OCI-M1 (cell line): Measurements from ENCODE around the gene CPA4.

Source experiments
- DNase-seq: peaks from one replicate; lab custom pipeline; 2025; lab: John Stamatoyannopoulos, UW

Gene CPA4

DNA sequence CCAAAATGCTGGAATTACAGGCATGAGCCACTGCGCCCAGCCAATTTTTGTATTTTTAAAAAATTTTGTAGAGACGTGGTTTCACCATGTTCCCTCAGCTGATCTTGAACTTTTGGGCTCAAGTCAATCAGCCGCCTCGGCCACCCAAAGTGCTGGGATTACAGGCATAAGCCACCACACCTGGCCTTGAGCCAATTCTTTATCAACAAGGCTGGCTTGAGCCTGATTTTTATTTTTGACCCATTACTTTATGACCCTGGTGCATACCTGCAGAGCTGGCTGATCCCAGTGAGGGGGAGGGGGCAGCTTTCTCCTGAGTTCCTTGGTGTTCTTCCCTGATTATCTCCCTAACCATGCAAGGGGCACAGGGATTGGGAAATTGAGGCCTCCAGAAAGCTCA is 71.5 kb downstream of the CPA4 start:
- DNase-seq: no peak

DNA sequence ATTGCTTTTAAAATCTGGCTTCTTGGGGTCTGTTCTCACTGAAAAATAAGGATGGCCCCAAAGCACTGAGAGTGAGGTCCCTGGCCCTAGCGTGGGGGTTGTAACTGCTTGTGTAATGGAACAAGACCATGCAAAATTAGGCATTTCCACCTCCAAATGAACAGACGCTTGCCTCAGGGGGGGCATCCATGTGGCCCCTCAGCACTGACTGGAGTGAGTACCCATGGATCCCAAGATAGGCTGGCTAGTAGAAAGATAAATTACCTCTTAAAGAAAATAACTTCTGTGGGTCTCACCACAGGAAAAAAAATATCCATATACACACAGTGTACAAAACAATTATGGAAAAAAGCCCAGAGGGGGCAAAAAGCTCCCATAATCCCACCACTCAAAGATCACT is 72.1 kb downstream of the CPA4 start:
- DNase-seq: no peak

DNA sequence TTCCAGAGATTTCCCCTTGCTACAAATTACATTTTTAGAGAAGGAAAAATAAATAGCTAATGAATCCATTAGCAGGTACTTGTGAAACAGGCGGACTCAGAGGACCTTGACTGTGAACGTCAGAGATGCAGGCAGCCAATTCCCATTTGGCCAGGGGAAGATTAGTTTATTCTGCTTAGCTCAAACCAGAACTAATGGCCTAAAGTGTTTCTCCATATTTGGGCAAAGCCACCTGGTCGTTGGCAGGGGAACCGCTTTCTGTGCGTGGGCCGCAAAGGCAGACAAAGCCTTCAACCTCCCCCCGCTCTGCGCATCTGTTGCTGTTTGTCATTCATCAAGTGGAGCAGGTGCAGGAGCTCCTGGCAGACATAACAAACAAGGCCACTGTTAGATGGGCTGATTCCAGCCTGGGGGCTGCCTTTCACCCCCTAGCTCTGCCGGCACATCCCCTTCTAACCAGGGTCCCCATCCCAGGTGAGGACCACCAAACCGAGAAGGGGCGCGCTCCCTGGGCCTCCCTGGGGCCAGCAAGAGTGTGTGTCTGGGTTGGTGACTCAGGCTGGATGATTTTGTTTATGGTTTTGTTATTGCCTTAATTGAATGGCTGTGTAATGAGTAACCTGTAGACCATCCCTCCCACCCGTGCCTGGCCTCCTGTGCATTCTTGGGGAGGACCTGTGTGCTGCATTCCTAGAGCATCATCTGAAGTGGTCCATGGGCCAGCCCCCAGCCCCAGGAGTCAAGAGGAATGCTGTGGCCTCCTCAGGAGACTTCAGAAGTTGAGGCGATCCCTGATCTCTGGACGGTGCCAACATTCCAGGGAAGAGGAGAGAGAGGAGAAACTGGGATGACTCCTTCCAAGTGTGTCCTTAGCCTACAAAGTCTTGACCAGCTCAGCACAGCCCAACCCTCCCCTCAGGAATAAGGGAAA is 72.8 kb downstream of the CPA4 start:
- DNase-seq: no peak

DNA sequence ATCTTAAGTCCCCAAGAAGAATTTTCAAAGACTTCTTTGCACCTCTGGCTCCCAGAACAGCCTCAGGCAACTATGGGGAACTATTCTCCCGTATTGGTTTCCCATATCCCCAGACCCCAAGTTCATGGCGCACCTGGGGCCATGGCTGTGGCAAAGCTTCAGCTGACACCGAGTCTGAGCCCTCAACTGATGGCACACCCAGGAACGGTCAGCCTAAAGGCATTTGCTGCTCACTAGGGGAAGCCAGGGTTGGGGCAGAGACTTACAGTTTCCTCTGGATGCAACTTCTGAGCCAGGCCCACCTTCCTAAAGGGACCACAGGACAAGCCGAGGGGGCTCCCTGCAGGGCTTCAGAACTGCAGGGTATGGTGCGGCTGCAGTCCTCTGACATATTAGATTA is 73.6 kb downstream of the CPA4 start:
- no peak for DNase-seq

DNA sequence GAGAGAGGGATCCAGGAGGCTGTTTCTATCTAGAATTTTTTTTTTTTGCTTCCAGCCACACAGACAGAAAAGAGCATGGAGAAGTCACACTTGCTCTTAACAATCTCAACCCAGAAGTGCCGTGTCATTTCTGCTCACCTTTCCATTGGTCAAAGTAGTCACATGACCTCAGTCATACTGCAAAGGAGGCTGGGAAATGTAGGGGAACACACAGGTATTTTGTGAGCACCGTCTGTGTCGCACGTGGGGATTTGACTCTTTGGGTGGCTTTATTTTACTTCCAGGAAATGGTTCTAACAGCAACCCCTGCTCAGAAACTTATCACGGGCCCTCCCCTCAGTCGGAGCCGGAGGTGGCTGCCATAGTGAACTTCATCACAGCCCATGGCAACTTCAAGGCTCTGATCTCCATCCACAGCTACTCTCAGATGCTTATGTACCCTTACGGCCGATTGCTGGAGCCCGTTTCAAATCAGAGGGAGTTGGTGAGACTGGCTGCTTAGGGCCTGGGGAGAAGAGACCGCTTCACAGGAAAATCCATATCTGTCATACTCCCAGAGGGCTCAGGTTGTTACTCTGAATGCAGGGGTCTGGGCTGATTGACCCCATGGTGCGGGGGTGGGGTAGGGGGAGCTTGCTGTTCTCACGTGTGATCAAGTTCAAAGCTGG is 74.3 kb downstream of the CPA4 start:
- no peak for DNase-seq

DNA sequence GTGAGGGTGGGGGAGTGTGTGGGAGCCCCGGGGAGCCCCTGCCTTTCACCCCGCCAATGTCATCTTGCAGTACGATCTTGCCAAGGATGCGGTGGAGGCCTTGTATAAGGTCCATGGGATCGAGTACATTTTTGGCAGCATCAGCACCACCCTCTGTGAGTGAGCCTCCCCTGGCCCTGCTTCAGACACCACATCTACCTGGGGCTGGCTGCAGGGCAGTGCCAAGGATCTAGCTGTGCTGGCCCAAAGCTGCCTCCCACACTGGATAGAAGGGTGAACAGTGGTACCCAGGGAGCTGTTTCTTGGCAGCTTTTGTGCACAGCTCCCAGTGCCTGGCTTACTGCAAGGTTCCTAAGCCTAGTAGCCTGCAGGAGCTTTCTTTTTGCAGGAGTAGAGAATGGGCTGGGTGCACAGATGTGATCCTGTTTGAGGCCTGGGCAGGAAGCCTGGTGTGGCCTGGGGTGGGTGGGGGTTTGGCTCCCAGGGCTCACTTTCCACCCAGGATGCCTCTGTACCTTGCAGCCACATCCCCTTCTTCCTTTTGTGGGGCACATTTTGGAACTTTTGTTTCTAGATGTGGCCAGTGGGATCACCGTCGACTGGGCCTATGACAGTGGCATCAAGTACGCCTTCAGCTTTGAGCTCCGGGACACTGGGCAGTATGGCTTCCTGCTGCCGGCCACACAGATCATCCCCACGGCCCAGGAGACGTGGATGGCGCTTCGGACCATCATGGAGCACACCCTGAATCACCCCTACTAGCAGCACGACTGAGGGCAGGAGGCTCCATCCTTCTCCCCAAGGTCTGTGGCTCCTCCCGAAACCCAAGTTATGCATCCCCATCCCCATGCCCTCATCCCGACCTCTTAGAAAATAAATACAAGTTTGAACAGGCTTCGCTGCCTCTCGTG is 75.1 kb downstream of the CPA4 start:
- no peak for DNase-seq

DNA sequence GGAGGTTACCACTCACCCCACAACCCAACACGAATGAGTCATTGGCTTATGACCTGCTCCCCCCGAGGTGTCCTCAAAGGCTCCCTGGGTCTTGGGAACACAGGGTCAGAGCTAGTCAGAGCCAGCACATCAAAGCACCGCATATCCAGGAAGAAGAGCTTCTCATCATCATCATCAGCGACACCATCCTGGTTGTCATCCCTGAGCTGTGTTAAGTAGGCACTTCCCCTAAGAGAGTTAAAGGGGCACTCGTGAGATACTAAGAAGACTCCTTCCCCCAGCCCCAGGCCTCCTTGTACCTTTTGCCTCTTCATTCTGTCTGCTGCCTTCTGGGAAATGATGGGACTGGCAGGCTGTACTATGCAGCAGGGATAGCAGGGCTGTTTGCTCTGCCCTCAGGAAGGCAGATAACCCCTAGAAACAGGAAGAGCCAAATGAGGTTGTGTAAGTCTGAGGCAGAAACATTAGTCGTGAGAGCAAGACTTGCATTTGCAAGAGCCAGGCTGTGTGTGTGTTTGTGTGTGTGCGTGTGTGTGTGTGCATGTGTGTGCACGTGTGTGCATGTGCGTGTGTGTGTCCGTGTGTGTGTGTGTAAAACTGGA is 76.2 kb downstream of the CPA4 start:
- DNase-seq: peak; percentile 53

DNA sequence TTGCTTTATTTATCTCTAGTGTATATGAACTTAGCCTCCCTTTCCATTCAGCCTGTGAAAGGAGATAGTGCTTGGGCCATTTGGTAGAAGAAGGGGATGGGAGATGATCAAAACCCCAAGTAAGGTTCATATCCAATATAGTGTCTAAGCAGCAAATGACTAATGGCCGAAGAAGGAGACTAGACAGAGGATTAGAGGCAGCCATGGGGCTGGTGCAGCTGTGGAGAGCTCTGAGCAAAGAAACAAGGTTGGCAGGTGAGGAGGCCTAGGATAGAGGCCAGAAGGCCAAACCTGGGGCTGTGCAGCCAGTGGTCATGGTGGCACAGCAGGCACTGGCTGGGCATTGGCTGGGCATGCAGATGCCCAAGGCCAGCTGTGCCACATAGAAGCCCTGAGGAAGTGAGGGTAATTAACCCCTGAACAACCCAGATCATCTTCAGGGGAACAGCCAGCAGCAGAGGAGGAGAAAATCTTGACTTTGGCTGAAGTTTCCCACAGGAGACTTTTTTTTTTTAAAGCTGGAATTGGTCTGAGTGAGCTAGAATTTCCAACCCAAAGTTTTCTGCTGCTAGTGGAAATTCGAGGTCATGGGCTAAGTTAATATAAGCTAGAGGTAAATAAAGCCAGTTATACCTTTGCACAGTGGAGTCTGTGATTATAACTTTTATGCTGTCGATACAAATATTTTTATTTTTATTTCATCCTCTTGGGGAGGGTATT is 77.0 kb downstream of the CPA4 start:
- no peak for DNase-seq

DNA sequence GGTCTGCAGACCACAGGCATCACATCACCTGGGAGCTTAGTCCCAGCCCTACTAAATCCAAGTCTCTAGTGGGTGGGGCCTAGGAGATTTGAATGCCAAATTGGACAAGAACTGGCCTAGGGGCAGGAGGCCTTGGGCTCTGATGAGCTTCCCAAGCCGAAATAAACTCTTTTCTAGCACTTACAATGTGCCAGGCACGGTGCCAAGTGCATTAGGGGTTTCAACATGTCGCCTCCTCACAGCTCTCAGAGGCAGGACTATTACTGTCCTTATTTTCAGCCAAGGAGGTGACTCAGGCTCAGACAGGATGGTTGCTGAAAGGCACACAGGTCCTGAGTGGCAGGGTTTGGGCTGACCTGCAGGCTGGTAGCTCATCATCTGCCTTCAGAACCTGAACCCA is 78.1 kb downstream of the CPA4 start:
- DNase-seq: no peak

DNA sequence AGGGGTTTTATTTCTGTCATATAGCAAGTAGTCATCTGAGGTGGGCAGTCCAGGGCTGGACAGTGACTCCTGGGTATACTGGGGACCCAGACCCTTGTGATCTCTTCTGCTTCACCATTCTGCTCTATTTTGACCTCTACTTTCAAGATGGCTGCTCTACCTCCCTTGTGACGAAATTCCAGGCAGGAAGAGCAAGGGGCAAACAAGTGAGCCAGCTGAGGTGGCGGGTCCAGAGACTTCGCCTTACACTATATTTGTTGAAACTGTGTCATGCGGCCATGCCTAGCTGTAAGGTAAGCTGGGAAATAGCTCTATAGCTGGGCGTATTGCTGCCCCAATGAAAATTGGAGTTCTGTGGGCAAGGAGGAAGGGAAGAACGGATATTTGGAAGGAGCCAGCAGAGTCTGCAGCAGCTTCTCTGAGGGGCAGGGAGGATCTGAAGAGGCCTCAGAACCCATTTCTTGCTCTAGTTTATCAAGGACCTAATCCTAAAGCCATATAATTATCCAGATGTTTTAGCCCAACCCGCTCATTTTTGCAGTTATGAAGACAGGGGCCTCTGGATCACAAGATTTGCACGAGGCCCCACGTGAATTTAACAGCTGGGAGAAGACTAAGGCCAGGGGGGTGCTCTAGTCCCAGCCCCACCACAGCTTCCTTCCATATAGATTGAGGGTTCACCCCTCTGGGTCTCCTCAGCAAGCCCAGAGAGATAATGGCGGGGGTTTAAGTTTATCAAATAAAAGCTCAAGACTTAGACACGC is 79.6 kb downstream of the CPA4 start:
- DNase-seq: no peak
